Smooth muscle cell (in vitro differentiated cells): ENCODE results near the gene KCNT2. TPM values are rescaled to one million over a fixed set of nuclear protein-coding genes. Genes with fewer than 3 reads are reported as not detected.

Source experiments
- DNase-seq: peaks from one replicate; lab custom pipeline; 2025; ENCODE audit not compliant: unreplicated experiment; lab: John Stamatoyannopoulos, UW
- H2AFZ ChIP-seq: fragments of 200-600 bp; sonication (generic); 2 replicates; pipeline ENCODE4 v1.6.0; 2016; ENCODE audit warnings: antibody characterized with exemption, low read depth, mild to moderate bottlenecking
- H3F3A ChIP-seq: fragments of 200-600 bp; sonication (generic); 2 replicates; pipeline ENCODE4 v1.6.0; 2017; ENCODE audit warnings: antibody characterized with exemption, low read depth
- H3K27ac ChIP-seq: fragments of 200-600 bp; sonication (generic); 2 replicates; pipeline ENCODE4 v1.5.1; 2016; ENCODE audit warnings: low read depth, mild to moderate bottlenecking
- H3K27me3 ChIP-seq: fragments of 200-600 bp; sonication (generic); 2 replicates; pipeline ENCODE4 v1.6.1; 2016; ENCODE audit warnings: low read depth, mild to moderate bottlenecking
- H3K36me3 ChIP-seq: fragments of 200-600 bp; sonication (generic); 2 replicates; pipeline ENCODE4 v1.5.1; 2016; ENCODE audit warnings: low read depth
- H3K4me1 ChIP-seq: fragments of 200-600 bp; sonication (generic); 2 replicates; pipeline ENCODE4 v1.5.1; 2016; ENCODE audit warnings: low read depth
- H3K4me2 ChIP-seq: fragments of 200-600 bp; sonication (generic); 2 replicates; pipeline ENCODE4 v1.6.0; 2016; ENCODE audit warnings: mild to moderate bottlenecking
- H3K4me3 ChIP-seq: fragments of 200-600 bp; sonication (generic); 2 replicates; pipeline ENCODE4 v1.5.1; 2016; ENCODE audit warnings: mild to moderate bottlenecking
- H3K79me2 ChIP-seq: fragments of 200-600 bp; sonication (generic); 2 replicates; pipeline ENCODE4 v1.6.0; 2016; ENCODE audit warnings: low read depth, mild to moderate bottlenecking
- H3K9ac ChIP-seq: fragments of 200-600 bp; sonication (generic); 2 replicates; pipeline ENCODE4 v1.6.0; 2016; ENCODE audit warnings: low read depth
- H3K9me3 ChIP-seq: fragments of 200-600 bp; sonication (generic); replicated peaks from 2 replicates; pipeline ENCODE4 v1.5.1; 2016; ENCODE audit warnings: low read depth
- H4K20me1 ChIP-seq: fragments of 200-600 bp; sonication (generic); 2 replicates; pipeline ENCODE4 v1.6.0; 2016; ENCODE audit warnings: low read depth
- WGBS: methylation state at CpG from one replicate; pipeline ENCODE4 v1.1.7; 2016; ENCODE audit warnings: low lambda C conversion rate; 5-methylcytosine and 5-hydroxymethylcytosine counted together
- polyA plus RNA-seq: library from polyadenylated mRNA; unstranded; fragments of >200 nt; fragmentation: Nextera tagmentation; extraction: Ambion mirVana; gene quantifications from 2 replicates; pipeline ENCODE4 v1.2.1, GENCODE V29; 2016
- total RNA-seq: library from RNA; depleted of rRNA; stranded (reverse); fragments of >200 nt; gene quantifications from 2 replicates; pipeline ENCODE4 v1.2.3, GENCODE V29; 2014
- TF ChIP-seq, protein P1 (sequence below): fragments of 200-600 bp; sonication (generic); IDR thresholded peaks from 2 replicates; pipeline ENCODE4 v1.5.1; 2017; ENCODE audit warnings: borderline replicate concordance, mild to moderate bottlenecking, antibody characterized with exemption; ENCODE audit not compliant: insufficient read depth, poor library complexity, severe bottlenecking

KCNT2 gene
- total and polyA plus RNA-seq, 2 experiments from 2014 or later = 1.3 to 2.7 TPM

DNA sequence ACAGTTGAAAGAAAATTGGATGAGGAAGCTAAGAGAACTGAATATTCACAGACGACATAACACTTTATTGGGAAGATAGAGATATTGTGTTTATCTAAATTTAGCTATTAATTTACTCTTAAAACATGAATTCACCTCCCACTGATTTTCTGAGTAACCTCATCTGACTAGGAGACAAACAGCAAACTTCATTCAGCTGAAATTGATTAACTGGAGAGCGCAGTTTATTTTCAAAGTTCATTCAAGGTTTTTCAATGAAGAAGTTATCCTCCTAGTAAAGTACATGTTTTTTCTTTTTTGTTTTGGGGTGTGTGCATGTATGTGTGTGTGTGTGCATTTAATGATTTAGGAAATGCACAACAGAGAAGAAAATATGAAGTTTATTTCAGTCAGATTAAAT, 215.0 kb downstream of the KCNT2 start:
- Histone ChIP-seq H3K9ac (no peak overlapping the region), H3K9me3 (no peaks in the 10 kb centered on the region), H3F3A (no peaks in the 10 kb centered on the region), H3K36me3 (no peaks in the 10 kb centered on the region), H2AFZ (no peak overlapping the region), H3K27ac (no peak overlapping the region), H3K4me1 (no peaks in the 10 kb centered on the region), H3K79me2 (no peaks in the 10 kb centered on the region), H4K20me1 (no peaks in the 10 kb centered on the region), H3K4me2 (no peak overlapping the region), H3K27me3 (no peaks in the 10 kb centered on the region), H3K4me3 (no peak overlapping the region)
- 93% methylated on average over 2 of the region's 2 CpGs for WGBS
- TF ChIP-seq, protein P1, sequence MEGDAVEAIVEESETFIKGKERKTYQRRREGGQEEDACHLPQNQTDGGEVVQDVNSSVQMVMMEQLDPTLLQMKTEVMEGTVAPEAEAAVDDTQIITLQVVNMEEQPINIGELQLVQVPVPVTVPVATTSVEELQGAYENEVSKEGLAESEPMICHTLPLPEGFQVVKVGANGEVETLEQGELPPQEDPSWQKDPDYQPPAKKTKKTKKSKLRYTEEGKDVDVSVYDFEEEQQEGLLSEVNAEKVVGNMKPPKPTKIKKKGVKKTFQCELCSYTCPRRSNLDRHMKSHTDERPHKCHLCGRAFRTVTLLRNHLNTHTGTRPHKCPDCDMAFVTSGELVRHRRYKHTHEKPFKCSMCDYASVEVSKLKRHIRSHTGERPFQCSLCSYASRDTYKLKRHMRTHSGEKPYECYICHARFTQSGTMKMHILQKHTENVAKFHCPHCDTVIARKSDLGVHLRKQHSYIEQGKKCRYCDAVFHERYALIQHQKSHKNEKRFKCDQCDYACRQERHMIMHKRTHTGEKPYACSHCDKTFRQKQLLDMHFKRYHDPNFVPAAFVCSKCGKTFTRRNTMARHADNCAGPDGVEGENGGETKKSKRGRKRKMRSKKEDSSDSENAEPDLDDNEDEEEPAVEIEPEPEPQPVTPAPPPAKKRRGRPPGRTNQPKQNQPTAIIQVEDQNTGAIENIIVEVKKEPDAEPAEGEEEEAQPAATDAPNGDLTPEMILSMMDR = no peak
- no peak for DNase-seq

DNA sequence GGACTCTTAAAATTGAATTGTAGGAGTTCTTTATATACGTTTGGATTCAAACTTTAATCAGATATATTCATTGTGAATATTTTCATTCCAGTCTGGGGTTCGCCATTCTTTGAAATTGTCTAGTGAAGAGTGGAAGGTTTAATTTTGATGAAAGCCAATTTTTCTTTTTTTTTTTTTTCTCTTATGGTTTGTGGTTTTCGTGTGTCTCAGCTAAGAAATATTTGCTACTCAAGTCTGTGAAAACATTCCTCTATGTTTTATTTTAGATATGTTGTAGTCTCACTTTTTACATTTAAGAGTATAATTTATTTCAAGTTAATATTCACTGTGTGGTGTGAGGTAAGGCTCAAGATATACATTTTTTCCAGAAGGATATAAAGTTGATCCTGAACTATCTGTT, 220.5 kb downstream of the KCNT2 start:
- H3K4me2 ChIP-seq = no peak overlapping the region
- H3K9ac ChIP-seq = no peak overlapping the region
- 86% methylated on average over 3 of the region's 3 CpGs for WGBS
- H3K27ac ChIP-seq = no peak overlapping the region
- no peaks in the 10 kb centered on the region for H3K79me2 ChIP-seq
- H2AFZ ChIP-seq = no peak overlapping the region
- no peaks in the 10 kb centered on the region for H3K4me1 ChIP-seq
- no peaks in the 10 kb centered on the region for H3F3A ChIP-seq
- no peaks in the 10 kb centered on the region for H3K9me3 ChIP-seq
- DNase-seq = no peak
- no peaks in the 10 kb centered on the region for H3K27me3 ChIP-seq
- H3K36me3 ChIP-seq = no peaks in the 10 kb centered on the region
- H4K20me1 ChIP-seq = no peaks in the 10 kb centered on the region
- TF ChIP-seq, protein P1 = no peak
- no peak overlapping the region for H3K4me3 ChIP-seq

DNA sequence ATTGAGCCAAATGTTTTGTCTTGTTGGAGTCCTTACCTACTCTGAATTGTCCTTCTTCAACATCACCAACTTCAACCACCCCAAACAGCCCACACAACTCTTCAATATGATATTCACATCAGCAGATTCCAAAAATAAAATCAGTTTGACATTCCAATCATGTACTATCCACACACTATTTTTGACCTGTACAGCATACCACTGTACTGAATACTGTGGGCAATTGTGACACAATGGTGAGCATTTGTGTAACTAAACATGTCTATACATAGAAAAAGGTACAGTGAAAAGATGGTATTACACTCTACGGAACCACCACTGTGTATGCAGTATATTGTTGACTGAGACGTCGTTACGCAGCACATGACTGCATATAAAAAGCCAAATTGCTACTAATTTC, 223.1 kb downstream of the KCNT2 start:
- Histone ChIP-seq H3K79me2 (no peaks in the 10 kb centered on the region), H4K20me1 (no peaks in the 10 kb centered on the region), H2AFZ (no peak overlapping the region), H3K4me1 (no peaks in the 10 kb centered on the region), H3K36me3 (no peaks in the 10 kb centered on the region), H3K9me3 (no peaks in the 10 kb centered on the region), H3F3A (no peaks in the 10 kb centered on the region), H3K9ac (no peak overlapping the region), H3K4me3 (no peak overlapping the region), H3K27me3 (no peaks in the 10 kb centered on the region), H3K4me2 (no peak overlapping the region), H3K27ac (no peak overlapping the region)
- TF ChIP-seq, protein P1 = no peak
- DNase-seq = no peak
- WGBS = 98% methylated on average over 4 of the region's 4 CpGs

DNA sequence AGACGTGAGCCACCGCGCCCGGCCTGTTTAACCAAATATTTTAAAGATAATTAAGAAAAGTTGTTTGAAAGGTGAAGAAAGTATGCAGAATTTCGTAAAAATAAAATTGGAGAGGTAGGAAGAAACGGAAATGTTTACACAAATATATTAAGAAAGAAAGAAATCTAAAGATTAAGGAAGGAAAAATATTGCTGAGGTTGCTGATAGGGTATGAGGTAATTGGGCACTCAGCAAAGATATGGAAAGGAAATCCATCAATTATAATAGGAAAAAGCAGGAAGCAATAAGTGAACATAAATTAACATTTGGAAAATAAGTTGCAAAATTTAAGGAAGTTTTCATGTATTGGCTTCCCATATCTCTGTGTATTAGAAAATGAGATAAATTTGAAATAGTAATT, 225.9 kb downstream of the KCNT2 start:
- WGBS = 99% methylated on average over 6 of the region's 6 CpGs

More for the DNA sequence above, 225.9 kb downstream of the KCNT2 start:
- no peaks in the 10 kb centered on the region for H3K36me3 ChIP-seq
- H3K27me3 ChIP-seq = no peaks in the 10 kb centered on the region
- H3K4me2 ChIP-seq = no peak overlapping the region
- no peaks in the 10 kb centered on the region for H3K4me1 ChIP-seq
- H3K27ac ChIP-seq = no peak overlapping the region
- no peak for DNase-seq
- H3K79me2 ChIP-seq = no peaks in the 10 kb centered on the region
- no peak overlapping the region for H3K4me3 ChIP-seq
- H3K9ac ChIP-seq = no peak overlapping the region
- no peaks in the 10 kb centered on the region for H3K9me3 ChIP-seq
- TF ChIP-seq, protein P1 = no peak
- H4K20me1 ChIP-seq = no peaks in the 10 kb centered on the region
- no peaks in the 10 kb centered on the region for H3F3A ChIP-seq
- no peak overlapping the region for H2AFZ ChIP-seq
